Central memory CD8-positive, alpha-beta T cell (primary cell): ENCODE data around the gene DENND1B.

Experiments used
- ATAC-seq: fragments of 150-1000 bp; cut with Tn5 transposase; replicated peaks from 2 replicates; pipeline ENCODE4 v1.10.0; 2022; ENCODE audit warnings: mild to moderate bottlenecking, moderate FRiP score, moderate number of reproducible peaks; ENCODE audit not compliant: poor library complexity, severe bottlenecking; ENCODE audit errors: extremely low read depth
- DNase-seq, 2 donors: peaks; one replicate each; pipeline ENCODE4 v3.0.0; 2021; ENCODE audit warnings: low spot score in 2 of 2
- H3K27ac Mint-ChIP-seq: one replicate; pipeline ENCODE4 v1.8.0; 2022; ENCODE audit warnings: low read depth, mild to moderate bottlenecking, moderate library complexity, mixed read lengths
- H3K27me3 Mint-ChIP-seq: one replicate; pipeline ENCODE4 v1.8.0; 2022; ENCODE audit warnings: mixed read lengths
- H3K36me3 Mint-ChIP-seq: one replicate; pipeline ENCODE4 v1.8.0; 2022; ENCODE audit warnings: mild to moderate bottlenecking, moderate library complexity, mixed read lengths; ENCODE audit not compliant: insufficient read depth
- H3K4me1 Mint-ChIP-seq: one replicate; pipeline ENCODE4 v1.8.0; 2022; ENCODE audit warnings: mixed read lengths
- H3K4me3 Mint-ChIP-seq: one replicate; pipeline ENCODE4 v1.8.0; 2022; ENCODE audit warnings: mild to moderate bottlenecking, moderate library complexity, mixed read lengths
- H3K9me3 Mint-ChIP-seq: one replicate; pipeline ENCODE4 v1.8.0; 2022; ENCODE audit warnings: mixed read lengths

The DENND1B gene

GRCh38 chr1:197778366-197778945 lies 3.2 kb upstream of the DENND1B start:
- no peaks in the 10 kb centered on the region for H3K27me3 Mint-ChIP-seq
- peak overlapping the region; percentile 31 for H3K4me3 Mint-ChIP-seq
- peaks cover 12% of the 10 kb centered on the region for H3K36me3 Mint-ChIP-seq
- no peaks in the 10 kb centered on the region for H3K9me3 Mint-ChIP-seq
- peak overlapping the region; percentile 74 for H3K27ac Mint-ChIP-seq
- ATAC-seq = no peak
- peaks cover 40% of the 10 kb centered on the region for H3K4me1 Mint-ChIP-seq
- no peak for DNase-seq

GRCh38 chr1:197776351-197777105 lies 1.2 kb upstream of the DENND1B start:
- ATAC-seq (peak; percentile 52), DNase-seq (no peak)
- peaks cover 16% of the 10 kb centered on the region for H3K36me3 Mint-ChIP-seq
- H3K27ac Mint-ChIP-seq = peak overlapping the region; percentile 86
- peaks cover 59% of the 10 kb centered on the region for H3K4me1 Mint-ChIP-seq
- H3K4me3 Mint-ChIP-seq = peak overlapping the region; percentile 81
- no peaks in the 10 kb centered on the region for H3K27me3 Mint-ChIP-seq
- H3K9me3 Mint-ChIP-seq = no peaks in the 10 kb centered on the region

- Mint-ChIP-seq H3K4me1 (peaks cover 68% of the 10 kb centered on the region), H3K27ac (peak overlapping the region; percentile 86), H3K27me3 (no peaks in the 10 kb centered on the region), H3K9me3 (no peaks in the 10 kb centered on the region), H3K4me3 (peak overlapping the region; percentile 81), H3K36me3 (peaks cover 16% of the 10 kb centered on the region)
- ATAC-seq (peak; percentile 43), DNase-seq (peak; percentile 29 to 32)
Observed at GRCh38 chr1:197774466-197775281, 606 bp downstream of the DENND1B start.

DNA sequence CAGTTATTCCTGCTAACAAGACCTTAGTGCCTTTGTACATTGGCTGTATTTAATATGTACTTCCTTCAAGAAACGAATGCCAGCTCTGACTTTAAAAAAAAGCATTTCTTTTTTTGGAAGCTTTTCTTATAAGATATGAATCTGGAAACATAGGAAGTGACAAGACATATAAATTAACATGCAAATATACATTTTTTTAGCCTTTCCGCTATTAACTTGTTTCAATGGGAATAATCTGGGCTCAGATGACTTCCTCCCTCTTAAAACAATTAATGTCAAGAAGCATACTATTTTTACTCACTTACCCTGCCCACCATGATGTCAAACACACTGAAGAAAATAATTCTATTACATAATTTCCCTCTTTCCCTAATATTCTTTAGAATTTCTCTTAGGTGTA lies 1.4 kb downstream of the DENND1B start:
- DNase-seq = no peak
- ATAC-seq = no peak
- Mint-ChIP-seq H3K9me3 (no peaks in the 10 kb centered on the region), H3K36me3 (peaks cover 13% of the 10 kb centered on the region), H3K27me3 (no peaks in the 10 kb centered on the region), H3K27ac (peak overlapping the region; percentile 83), H3K4me1 (peaks cover 67% of the 10 kb centered on the region), H3K4me3 (peak overlapping the region; percentile 81)

- H3K27me3 Mint-ChIP-seq = no peaks in the 10 kb centered on the region
- H3K4me1 Mint-ChIP-seq = peaks cover 72% of the 10 kb centered on the region
- ATAC-seq (no peak), DNase-seq (no peak)
- peaks cover 16% of the 10 kb centered on the region for H3K36me3 Mint-ChIP-seq
- no peaks in the 10 kb centered on the region for H3K9me3 Mint-ChIP-seq
- no peak overlapping the region for H3K27ac Mint-ChIP-seq
- peak overlapping the region; percentile 81 for H3K4me3 Mint-ChIP-seq
Observed at GRCh38 chr1:197771904-197772556, 3.2 kb downstream of the DENND1B start.

DNA sequence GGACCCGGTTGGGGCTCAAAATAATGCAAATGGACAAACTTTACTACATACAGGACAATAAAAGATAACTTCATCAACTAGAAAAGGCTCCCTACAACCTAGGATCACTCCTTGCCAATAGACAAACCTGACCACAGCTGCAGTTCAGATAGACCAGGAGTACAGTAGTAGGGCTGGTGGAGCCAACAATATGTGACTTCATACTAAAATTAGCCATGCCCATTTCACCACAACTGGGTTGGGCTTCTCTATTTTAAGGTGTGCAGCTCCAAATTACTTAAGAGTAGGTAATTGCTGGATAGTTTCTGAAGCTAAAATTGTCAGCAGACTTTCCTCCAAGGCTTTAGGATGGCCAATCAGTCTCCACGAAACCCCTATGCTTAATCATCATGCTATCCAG lies 3.9 kb downstream of the DENND1B start:
- ATAC-seq (no peak), DNase-seq (no peak)
- H3K9me3 Mint-ChIP-seq = no peaks in the 10 kb centered on the region
- no peak overlapping the region for H3K27ac Mint-ChIP-seq
- peaks cover 16% of the 10 kb centered on the region for H3K36me3 Mint-ChIP-seq
- no peak overlapping the region for H3K4me3 Mint-ChIP-seq
- no peaks in the 10 kb centered on the region for H3K27me3 Mint-ChIP-seq
- peaks cover 74% of the 10 kb centered on the region for H3K4me1 Mint-ChIP-seq

DNA sequence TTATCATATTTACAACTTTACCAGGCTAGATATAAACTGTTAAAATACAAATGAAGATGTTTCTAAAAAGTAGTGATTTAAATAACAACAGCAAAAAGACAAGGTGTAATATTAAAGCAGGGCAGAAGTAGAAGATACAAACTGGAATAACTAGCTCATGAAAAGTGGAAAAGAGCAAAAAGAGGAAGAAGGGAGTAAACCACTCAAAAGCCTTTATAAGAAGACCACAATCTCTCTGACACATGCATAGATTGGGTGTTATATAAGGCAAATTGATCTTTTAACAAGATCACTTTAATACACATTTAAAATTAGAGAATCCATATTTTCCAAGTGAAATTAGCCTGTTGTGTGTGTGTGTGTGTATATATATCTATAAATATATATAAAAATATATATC lies 5.0 kb downstream of the DENND1B start:
- H3K9me3 Mint-ChIP-seq = no peaks in the 10 kb centered on the region

DNA sequence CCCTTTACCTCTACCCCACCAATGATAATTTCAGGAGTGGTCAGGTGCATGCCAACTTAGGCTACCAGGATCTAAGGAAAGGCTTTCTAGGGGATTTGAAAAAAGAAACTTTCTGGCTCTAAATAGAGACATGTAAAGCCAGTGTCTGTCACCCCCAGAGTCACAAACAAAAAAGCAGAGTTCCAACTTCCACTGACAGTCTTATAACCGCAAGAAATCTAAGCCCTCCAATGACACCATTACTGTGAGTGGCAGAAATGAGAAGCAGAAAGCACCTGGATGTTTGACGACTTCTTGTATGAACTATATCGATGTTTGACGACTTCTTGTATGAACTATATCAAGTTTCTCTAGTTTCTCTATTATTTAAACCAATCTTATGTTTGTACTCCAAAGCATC lies 6.0 kb downstream of the DENND1B start:
- peaks cover 76% of the 10 kb centered on the region for H3K4me1 Mint-ChIP-seq
- no peaks in the 10 kb centered on the region for H3K27me3 Mint-ChIP-seq
- H3K27ac Mint-ChIP-seq = no peak overlapping the region
- ATAC-seq = no peak
- H3K9me3 Mint-ChIP-seq = no peaks in the 10 kb centered on the region
- peaks cover 9% of the 10 kb centered on the region for H3K36me3 Mint-ChIP-seq
- no peak for DNase-seq
- H3K4me3 Mint-ChIP-seq = no peak overlapping the region

More for the DNA sequence above, 5.0 kb downstream of the DENND1B start:
- no peak for DNase-seq
- Mint-ChIP-seq H3K4me3 (no peak overlapping the region), H3K4me1 (peaks cover 75% of the 10 kb centered on the region), H3K27me3 (no peaks in the 10 kb centered on the region), H3K36me3 (peaks cover 11% of the 10 kb centered on the region), H3K27ac (no peak overlapping the region)
- ATAC-seq = no peak

DNA sequence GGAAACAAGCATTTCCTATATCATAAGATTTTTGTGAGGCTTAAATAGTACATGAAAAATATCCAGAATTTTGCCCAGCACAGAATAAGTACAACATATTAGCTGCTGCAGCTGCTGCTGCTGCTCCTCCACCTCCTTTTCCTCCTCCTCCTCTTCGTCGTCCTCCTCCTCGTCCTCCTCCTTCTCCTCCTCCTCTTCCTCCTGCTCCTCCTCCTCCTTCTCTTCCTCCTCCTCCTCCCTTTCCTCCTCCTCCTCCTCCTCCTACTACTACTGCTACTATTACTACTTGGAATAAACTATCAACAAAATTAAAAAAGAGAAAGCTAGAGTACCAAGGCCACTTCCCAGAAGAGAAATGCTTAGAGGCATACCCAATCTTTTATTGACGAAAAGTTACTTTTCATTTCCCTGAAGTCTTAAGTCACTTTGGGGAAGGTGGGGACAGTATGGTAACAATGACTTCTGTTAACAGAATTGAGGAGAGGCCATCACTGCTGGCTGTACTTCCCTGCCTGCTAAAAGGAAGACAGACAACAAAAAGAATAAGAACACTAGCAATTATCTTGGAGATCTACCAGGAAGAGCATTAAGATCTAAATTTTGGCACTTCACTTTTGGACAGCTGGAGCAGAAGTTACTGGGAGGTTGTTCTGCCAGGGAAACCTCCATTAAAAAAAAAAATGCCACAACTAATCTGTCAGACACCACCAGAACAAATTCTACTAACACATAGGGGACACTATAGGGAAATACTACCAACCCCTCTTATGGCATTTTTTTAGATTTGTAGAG lies 7.1 kb downstream of the DENND1B start:
- Mint-ChIP-seq H3K27me3 (no peaks in the 10 kb centered on the region), H3K4me3 (no peak overlapping the region), H3K36me3 (peaks cover 9% of the 10 kb centered on the region), H3K4me1 (peaks cover 72% of the 10 kb centered on the region), H3K9me3 (no peaks in the 10 kb centered on the region), H3K27ac (peak overlapping the region; percentile 4)
- ATAC-seq (no peak), DNase-seq (no peak)

DNA sequence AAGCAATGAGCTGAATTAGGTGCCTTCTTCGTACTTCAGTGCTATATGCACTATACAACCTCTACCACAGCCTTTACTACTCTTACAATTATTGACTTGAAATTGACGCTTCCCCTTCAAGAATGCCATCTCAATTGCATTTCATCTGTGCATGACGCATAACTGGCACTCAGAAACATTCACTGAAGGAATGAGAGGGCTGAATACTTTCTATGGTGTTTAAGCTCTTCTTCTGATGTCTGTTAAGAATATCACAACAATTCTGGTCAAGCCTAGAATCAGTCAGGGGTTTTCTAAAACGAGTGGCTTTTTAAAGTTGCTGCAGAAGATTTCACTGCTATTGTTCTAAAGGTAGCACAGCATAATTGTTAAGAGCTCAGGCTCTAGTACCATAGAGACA lies 11.5 kb downstream of the DENND1B start:
- H3K27ac Mint-ChIP-seq = no peak overlapping the region
- DNase-seq (no peak), ATAC-seq (no peak)
- no peaks in the 10 kb centered on the region for H3K9me3 Mint-ChIP-seq
- H3K27me3 Mint-ChIP-seq = no peaks in the 10 kb centered on the region
- H3K36me3 Mint-ChIP-seq = peaks cover 8% of the 10 kb centered on the region
- H3K4me1 Mint-ChIP-seq = peaks cover 53% of the 10 kb centered on the region
- H3K4me3 Mint-ChIP-seq = no peak overlapping the region

GRCh38 chr1:197763307-197763706 lies 12.0 kb downstream of the DENND1B start:
- Mint-ChIP-seq H3K27ac (no peak overlapping the region), H3K9me3 (no peaks in the 10 kb centered on the region), H3K36me3 (peaks cover 6% of the 10 kb centered on the region), H3K4me3 (no peak overlapping the region), H3K4me1 (peaks cover 48% of the 10 kb centered on the region), H3K27me3 (no peaks in the 10 kb centered on the region)
- DNase-seq (no peak), ATAC-seq (no peak)

DNA sequence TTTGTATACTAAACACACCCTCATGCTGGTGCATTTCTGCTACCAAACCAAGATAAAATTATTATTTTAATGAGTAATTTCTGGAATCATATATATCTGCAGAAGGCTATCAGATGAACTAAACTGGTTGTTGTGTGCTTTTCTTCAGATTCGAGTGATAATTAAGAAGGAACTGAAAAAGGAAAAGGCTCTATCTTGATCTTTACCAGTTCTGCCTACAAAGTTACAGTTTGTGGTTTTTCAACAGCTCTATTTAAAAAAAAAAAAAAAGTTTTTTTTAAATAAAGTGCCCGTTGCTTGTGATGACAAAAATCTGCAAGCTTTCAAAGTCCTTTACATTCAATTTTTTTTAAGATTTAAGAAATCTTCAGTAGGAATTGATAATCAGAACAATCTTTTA lies 13.6 kb downstream of the DENND1B start:
- Mint-ChIP-seq H3K27me3 (no peaks in the 10 kb centered on the region), H3K4me1 (peaks cover 48% of the 10 kb centered on the region), H3K36me3 (peaks cover 4% of the 10 kb centered on the region), H3K9me3 (no peaks in the 10 kb centered on the region), H3K27ac (no peak overlapping the region), H3K4me3 (no peak overlapping the region)
- ATAC-seq (no peak), DNase-seq (no peak)
